SK-N-SH (cell line): Measurements from ENCODE around the gene NFKB1. TPM values are rescaled to one million over a fixed set of nuclear protein-coding genes. Genes with fewer than 3 reads are reported as not detected.

Experiments used
- CTCF ChIA-PET: fragments of 300-600, 350-600 bp; formaldehyde crosslinking; extraction: SDS; loops from one replicate; lab custom pipeline; 2021; lab: Yijun Ruan, JAX
- POLR2A ChIA-PET: fragments of 350-600 bp; sonication (Branson Sonifier 250); formaldehyde crosslinking; extraction: SDS; loops from one replicate; lab custom pipeline; 2020; ENCODE audit warnings: antibody characterized with exemption, inconsistent platforms; lab: Yijun Ruan, JAX
- DNase-seq: peaks from one replicate; pipeline ENCODE4 v3.0.0; 2012
- H2AFZ ChIP-seq: fragments of 200-600 bp; sonication (generic); 2 replicates; pipeline ENCODE4 v1.8.1; 2016; ENCODE audit warnings: antibody characterized with exemption, mild to moderate bottlenecking, low read depth
- H3F3A ChIP-seq: fragments of 200-600 bp; sonication (generic); replicated peaks from 2 replicates; pipeline ENCODE3; 2016; ENCODE audit warnings: antibody characterized with exemption, mild to moderate bottlenecking; ENCODE audit not compliant: insufficient read depth
- H3K27ac ChIP-seq, 2 experiments: fragments of 200-500 bp in 1 of 2; fragments of 200-600 bp in 1 of 2; sonication (Bioruptor generic) in 1 of 2; sonication (generic), shearing (Covaris generic) in 1 of 2; 2 replicates each; pipeline versions ENCODE4 v1.5.1 to v1.6.1; 2014 to 2016; ENCODE audit warnings: low read depth in 2 of 2, inconsistent platforms in 1 of 2, low read length in 1 of 2, mild to moderate bottlenecking in 1 of 2, mixed read lengths in 1 of 2
- H3K27me3 ChIP-seq: fragments of 200-600 bp; sonication (generic), shearing (Covaris generic); 2 replicates; pipeline ENCODE4 v1.6.1; 2016; ENCODE audit warnings: mixed run types; ENCODE audit not compliant: insufficient read depth
- H3K36me3 ChIP-seq, 2 experiments: fragments of 200-500 bp in 1 of 2; fragments of 200-600 bp in 1 of 2; sonication (Bioruptor generic) in 1 of 2; sonication (generic) in 1 of 2; replicated peaks in 1 of 2; 2 replicates each; pipeline versions ENCODE3 to v1.5.1; 2014 to 2016; ENCODE audit warnings: low read length in 1 of 2, mild to moderate bottlenecking in 1 of 2; ENCODE audit not compliant: insufficient read depth in 2 of 2, control insufficient read depth in 1 of 2
- H3K4me1 ChIP-seq, 2 experiments: fragments of 200-500 bp in 1 of 2; fragments of 200-600 bp in 1 of 2; sonication (Bioruptor generic) in 1 of 2; sonication (generic), shearing (Covaris generic) in 1 of 2; 2 replicates each; pipeline versions ENCODE4 v1.5.1 to v1.6.1; 2014 to 2016; ENCODE audit warnings: low read depth in 1 of 2, low read length in 1 of 2, mixed run types in 1 of 2; ENCODE audit not compliant: insufficient read depth in 2 of 2, control insufficient read depth in 1 of 2
- H3K4me2 ChIP-seq: fragments of 200-600 bp; sonication (generic), shearing (Covaris generic); 2 replicates; pipeline ENCODE4 v1.6.1; 2017; ENCODE audit warnings: mixed run types
- H3K4me3 ChIP-seq, 2 experiments: fragments of 200-500 bp in 1 of 2; fragments of 200-600 bp in 1 of 2; sonication (Bioruptor generic) in 1 of 2; sonication (generic), shearing (Covaris generic) in 1 of 2; 2 replicates each; pipeline versions ENCODE4 v1.5.1 to v1.8.1; 2014 to 2016; ENCODE audit warnings: low read depth in 2 of 2, inconsistent platforms in 1 of 2, low read length in 1 of 2, mild to moderate bottlenecking in 1 of 2, mixed read lengths in 1 of 2, moderate library complexity in 1 of 2
- H3K79me2 ChIP-seq: fragments of 200-600 bp; sonication (generic); 2 replicates; pipeline ENCODE4 v1.8.1; 2017; ENCODE audit warnings: mild to moderate bottlenecking; ENCODE audit not compliant: insufficient read depth
- H3K9ac ChIP-seq: fragments of 200-600 bp; sonication (generic); 2 replicates; pipeline ENCODE4 v1.6.1; 2017; ENCODE audit warnings: mixed run types
- H3K9me2 ChIP-seq: fragments of 200-600 bp; sonication (generic); 2 replicates; pipeline ENCODE4 v1.6.1; 2017; ENCODE audit warnings: mixed run types
- H3K9me3 ChIP-seq: fragments of 200-600 bp; sonication (generic); 2 replicates; pipeline ENCODE4 v1.6.1; 2017; ENCODE audit warnings: mixed run types, mild to moderate bottlenecking, moderate library complexity
- H4K20me1 ChIP-seq: fragments of 200-600 bp; sonication (generic); 2 replicates; pipeline ENCODE4 v1.6.1; 2017; ENCODE audit warnings: mild to moderate bottlenecking, mixed run types; ENCODE audit not compliant: insufficient read depth
- CHD2 ChIP-seq: fragments of 150-350 bp; IDR thresholded peaks from 2 replicates; pipeline ENCODE4 v1.6.1; 2018; ENCODE audit warnings: low read length; ENCODE audit not compliant: partially characterized antibody
- ELF1 ChIP-seq: IDR thresholded peaks from 2 replicates; pipeline ENCODE4 v1.4.0; 2012
- FOXJ3 ChIP-seq: sonication (generic); formaldehyde crosslinking; IDR thresholded peaks from 2 replicates; pipeline ENCODE4 v1.5.1; 2020; ENCODE audit warnings: mild to moderate bottlenecking, missing genetic modification reagents
- FOXM1 ChIP-seq: IDR thresholded peaks from 2 replicates; pipeline ENCODE4 v1.4.0; 2012; ENCODE audit warnings: low read depth, mild to moderate bottlenecking
- GABPA ChIP-seq: IDR thresholded peaks from 2 replicates; pipeline ENCODE4 v1.4.0; 2012; ENCODE audit warnings: low read depth, mild to moderate bottlenecking
- IRF3 ChIP-seq: fragments of 150-350 bp; IDR thresholded peaks from 2 replicates; pipeline ENCODE4 v1.6.1; 2016; ENCODE audit warnings: mild to moderate bottlenecking, low read depth, low read length
- MEF2A ChIP-seq: IDR thresholded peaks from 2 replicates; pipeline ENCODE4 v1.4.0; 2012; ENCODE audit warnings: low read depth, borderline replicate concordance
- MXI1 ChIP-seq: IDR thresholded peaks from 2 replicates; pipeline ENCODE4 v1.6.1; 2012; ENCODE audit warnings: mild to moderate bottlenecking, low read depth, low read length, improper control_type of control experiment
- RAD21 ChIP-seq: IDR thresholded peaks from 2 replicates; pipeline ENCODE4 v1.6.1; 2012; ENCODE audit warnings: mild to moderate bottlenecking, low read length
- RCOR1 ChIP-seq: fragments of 150-350 bp; IDR thresholded peaks from 2 replicates; pipeline ENCODE4 v1.6.1; 2017; ENCODE audit warnings: antibody characterized with exemption, low read length
- SIN3A ChIP-seq: IDR thresholded peaks from 2 replicates; pipeline ENCODE4 v1.6.1; 2012; ENCODE audit warnings: low read depth, mild to moderate bottlenecking, low read length, moderate library complexity, borderline replicate concordance
- TAF1 ChIP-seq: IDR thresholded peaks from 2 replicates; pipeline ENCODE4 v1.6.1; 2012; ENCODE audit warnings: low read depth, mild to moderate bottlenecking, low read length, moderate library complexity, borderline replicate concordance
- WGBS: methylation state at CpG from one replicate; pipeline ENCODE4 v1.1.6; 2017; ENCODE audit warnings: low lambda C conversion rate; 5-methylcytosine and 5-hydroxymethylcytosine counted together
- polyA plus RNA-seq, 3 experiments: library from polyadenylated mRNA; depleted of rRNA; stranded (reverse); fragments of >200 nt; gene quantifications; 2 replicates each; pipeline ENCODE4 v1.2.3, GENCODE V29; 2012
- TF ChIP-seq, protein P1 (sequence below): IDR thresholded peaks from 2 replicates; pipeline ENCODE4; 2012
- TF ChIP-seq, protein P2 (sequence below): IDR thresholded peaks from 2 replicates; pipeline ENCODE4 v1.6.1; 2012; ENCODE audit warnings: mild to moderate bottlenecking, low read depth, low read length, moderate library complexity
- TF ChIP-seq, protein P3 (sequence below): IDR thresholded peaks from 2 replicates; pipeline ENCODE4 v1.4.0; 2012; ENCODE audit warnings: low read depth
- TF ChIP-seq, protein P4 (sequence below): IDR thresholded peaks from 2 replicates; pipeline ENCODE4 v1.4.0; 2012; ENCODE audit warnings: low read depth, borderline replicate concordance

Gene NFKB1
- polyA plus RNA-seq, 1 of the 3 experiments (the other 2 are of a cell fraction) = 14.1 TPM

DNA sequence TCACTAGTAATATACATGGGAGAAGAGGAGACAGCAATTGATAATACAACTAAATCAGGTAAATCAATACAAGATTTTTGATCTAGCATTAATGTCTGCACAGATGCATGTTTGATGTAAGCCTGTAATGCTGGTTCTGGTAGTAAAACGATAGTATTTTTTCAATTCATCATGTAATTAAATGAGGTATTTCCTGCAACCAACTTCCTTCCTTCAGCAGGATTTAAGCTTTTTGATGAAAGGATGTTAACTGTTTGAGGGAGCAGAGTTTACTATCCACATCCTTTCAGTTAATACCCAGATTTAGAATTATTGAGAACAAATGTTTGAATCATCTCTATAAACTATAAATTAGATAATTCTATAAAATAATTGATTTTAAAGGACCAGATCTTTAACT, 31.4 kb upstream of the NFKB1 start (continued):
- TF ChIP-seq FOXJ3 (no peak), TAF1 (no peak), FOXM1 (no peak), MXI1 (no peak), GABPA (no peak)
- TF ChIP-seq, protein P1, sequence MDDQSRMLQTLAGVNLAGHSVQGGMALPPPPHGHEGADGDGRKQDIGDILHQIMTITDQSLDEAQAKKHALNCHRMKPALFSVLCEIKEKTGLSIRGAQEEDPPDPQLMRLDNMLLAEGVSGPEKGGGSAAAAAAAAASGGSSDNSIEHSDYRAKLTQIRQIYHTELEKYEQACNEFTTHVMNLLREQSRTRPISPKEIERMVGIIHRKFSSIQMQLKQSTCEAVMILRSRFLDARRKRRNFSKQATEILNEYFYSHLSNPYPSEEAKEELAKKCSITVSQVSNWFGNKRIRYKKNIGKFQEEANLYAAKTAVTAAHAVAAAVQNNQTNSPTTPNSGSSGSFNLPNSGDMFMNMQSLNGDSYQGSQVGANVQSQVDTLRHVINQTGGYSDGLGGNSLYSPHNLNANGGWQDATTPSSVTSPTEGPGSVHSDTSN = no peak
- TF ChIP-seq, protein P2, sequence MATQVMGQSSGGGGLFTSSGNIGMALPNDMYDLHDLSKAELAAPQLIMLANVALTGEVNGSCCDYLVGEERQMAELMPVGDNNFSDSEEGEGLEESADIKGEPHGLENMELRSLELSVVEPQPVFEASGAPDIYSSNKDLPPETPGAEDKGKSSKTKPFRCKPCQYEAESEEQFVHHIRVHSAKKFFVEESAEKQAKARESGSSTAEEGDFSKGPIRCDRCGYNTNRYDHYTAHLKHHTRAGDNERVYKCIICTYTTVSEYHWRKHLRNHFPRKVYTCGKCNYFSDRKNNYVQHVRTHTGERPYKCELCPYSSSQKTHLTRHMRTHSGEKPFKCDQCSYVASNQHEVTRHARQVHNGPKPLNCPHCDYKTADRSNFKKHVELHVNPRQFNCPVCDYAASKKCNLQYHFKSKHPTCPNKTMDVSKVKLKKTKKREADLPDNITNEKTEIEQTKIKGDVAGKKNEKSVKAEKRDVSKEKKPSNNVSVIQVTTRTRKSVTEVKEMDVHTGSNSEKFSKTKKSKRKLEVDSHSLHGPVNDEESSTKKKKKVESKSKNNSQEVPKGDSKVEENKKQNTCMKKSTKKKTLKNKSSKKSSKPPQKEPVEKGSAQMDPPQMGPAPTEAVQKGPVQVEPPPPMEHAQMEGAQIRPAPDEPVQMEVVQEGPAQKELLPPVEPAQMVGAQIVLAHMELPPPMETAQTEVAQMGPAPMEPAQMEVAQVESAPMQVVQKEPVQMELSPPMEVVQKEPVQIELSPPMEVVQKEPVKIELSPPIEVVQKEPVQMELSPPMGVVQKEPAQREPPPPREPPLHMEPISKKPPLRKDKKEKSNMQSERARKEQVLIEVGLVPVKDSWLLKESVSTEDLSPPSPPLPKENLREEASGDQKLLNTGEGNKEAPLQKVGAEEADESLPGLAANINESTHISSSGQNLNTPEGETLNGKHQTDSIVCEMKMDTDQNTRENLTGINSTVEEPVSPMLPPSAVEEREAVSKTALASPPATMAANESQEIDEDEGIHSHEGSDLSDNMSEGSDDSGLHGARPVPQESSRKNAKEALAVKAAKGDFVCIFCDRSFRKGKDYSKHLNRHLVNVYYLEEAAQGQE = no peak
- TF ChIP-seq, protein P3, sequence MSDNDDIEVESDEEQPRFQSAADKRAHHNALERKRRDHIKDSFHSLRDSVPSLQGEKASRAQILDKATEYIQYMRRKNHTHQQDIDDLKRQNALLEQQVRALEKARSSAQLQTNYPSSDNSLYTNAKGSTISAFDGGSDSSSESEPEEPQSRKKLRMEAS = no peak
- TF ChIP-seq, protein P4, sequence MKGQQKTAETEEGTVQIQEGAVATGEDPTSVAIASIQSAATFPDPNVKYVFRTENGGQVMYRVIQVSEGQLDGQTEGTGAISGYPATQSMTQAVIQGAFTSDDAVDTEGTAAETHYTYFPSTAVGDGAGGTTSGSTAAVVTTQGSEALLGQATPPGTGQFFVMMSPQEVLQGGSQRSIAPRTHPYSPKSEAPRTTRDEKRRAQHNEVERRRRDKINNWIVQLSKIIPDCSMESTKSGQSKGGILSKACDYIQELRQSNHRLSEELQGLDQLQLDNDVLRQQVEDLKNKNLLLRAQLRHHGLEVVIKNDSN = no peak
- TF ChIP-seq, all 33 proteins: peak for 0

- TF ChIP-seq RAD21 = no peak
- no peak for TF ChIP-seq RCOR1
- no peak for TF ChIP-seq IRF3
- TF ChIP-seq, protein P3 = no peak
- TF ChIP-seq MEF2A = no peak
- no peak for TF ChIP-seq GABPA
- TF ChIP-seq, protein P2 = no peak
- no peak for TF ChIP-seq ELF1
- TF ChIP-seq, protein P1 = no peak
- TF ChIP-seq, protein P4 = no peak
- no peak for TF ChIP-seq FOXM1
- no peak for TF ChIP-seq SIN3A
- TF ChIP-seq CHD2 = no peak
- H3K9me3 ChIP-seq = no peaks in the 10 kb centered on the region
- H2AFZ ChIP-seq = no peak overlapping the region
- no peaks in the 10 kb centered on the region; a peak in 1 of 4 replicates for H3K4me1 ChIP-seq
- no peak for DNase-seq
- no peaks in the 10 kb centered on the region for H3F3A ChIP-seq
- POLR2A ChIA-PET = no interaction called here
- H3K9me2 ChIP-seq = no peaks in the 10 kb centered on the region
- H3K36me3 ChIP-seq = no peaks in the 10 kb centered on the region
- no peak overlapping the region for H3K9ac ChIP-seq
- 47% methylated on average over 1 of the region's 1 CpG for WGBS
- H3K4me3 ChIP-seq = no peak overlapping the region
- no peak overlapping the region for H3K4me2 ChIP-seq
- no peaks in the 10 kb centered on the region for H4K20me1 ChIP-seq
- H3K79me2 ChIP-seq = no peaks in the 10 kb centered on the region
- H3K27ac ChIP-seq = no peak overlapping the region
- no peaks in the 10 kb centered on the region for H3K27me3 ChIP-seq
- CTCF ChIA-PET = no interaction called here
These were observed 28.6 kb upstream of the NFKB1 start for GRCh38 chr4:102472441-102473013.
